IMR-90 (cell line): ENCODE data around the gene SLC25A11. TPM values are rescaled to one million over a fixed set of nuclear protein-coding genes. Genes with fewer than 3 reads are reported as not detected.

Source experiments
- ATAC-seq: fragments of 200-7000 bp; cut with Tn5 transposase; 2 replicates; pipeline ENCODE4 v1.9.1; 2020; ENCODE audit warnings: low read depth, mild to moderate bottlenecking, moderate library complexity
- BruUV-seq: library from RNA; stranded (reverse); fragments of 400-500 nt; replicated peaks from 2 replicates; lab custom pipeline; 2021; lab: Mats Ljungman, UMichigan
- CTCF ChIA-PET: fragments of 300-600 bp; formaldehyde crosslinking; extraction: SDS; loops from one replicate; lab custom pipeline; 2021; ENCODE audit warnings: antibody characterized with exemption; lab: Yijun Ruan, JAX
- POLR2A ChIA-PET: fragments of 300-600 bp; sonication (Branson Sonifier 250); formaldehyde crosslinking; loops from one replicate; lab custom pipeline; 2022; ENCODE audit warnings: antibody characterized with exemption; ENCODE audit not compliant: unreplicated experiment; lab: Charles Lee
- DNase-seq: peaks from one replicate; pipeline ENCODE4 v3.0.0; 2013
- H2AFZ ChIP-seq: replicated peaks from 2 replicates; pipeline ENCODE3; 2013; ENCODE audit warnings: low read length, mild to moderate bottlenecking; ENCODE audit not compliant: poor library complexity
- H2AK5ac ChIP-seq: 2 replicates; pipeline ENCODE4 v1.6.1; 2013; ENCODE audit warnings: low read depth, low read length, inconsistent platforms
- H2AK9ac ChIP-seq: replicated peaks from 2 replicates; pipeline ENCODE3; 2013; ENCODE audit warnings: mild to moderate bottlenecking, low read depth, low read length, moderate library complexity; ENCODE audit not compliant: poor library complexity
- H2BK120ac ChIP-seq: 2 replicates; pipeline ENCODE4 v1.6.1; 2013; ENCODE audit warnings: low read depth, low read length, inconsistent platforms
- H2BK15ac ChIP-seq: 3 replicates; pipeline ENCODE4 v1.6.1; 2013; ENCODE audit warnings: low read depth, low read length, inconsistent platforms
- H2BK20ac ChIP-seq: 2 replicates; pipeline ENCODE4 v1.6.1; 2013; ENCODE audit warnings: low read depth, mild to moderate bottlenecking, inconsistent platforms, low read length, moderate library complexity
- H2BK5ac ChIP-seq: 2 replicates; pipeline ENCODE4 v1.6.1; 2013; ENCODE audit warnings: mild to moderate bottlenecking, low read depth, low read length, inconsistent platforms; ENCODE audit not compliant: poor library complexity, severe bottlenecking
- H3K14ac ChIP-seq: replicated peaks from 2 replicates; pipeline ENCODE4 v1.6.1; 2013; ENCODE audit warnings: low read depth, low read length, inconsistent platforms
- H3K18ac ChIP-seq: 2 replicates; pipeline ENCODE4 v1.6.1; 2013; ENCODE audit warnings: low read depth, low read length, control low read depth
- H3K23ac ChIP-seq: 2 replicates; pipeline ENCODE4 v1.6.1; 2013; ENCODE audit warnings: low read depth, low read length, inconsistent platforms
- H3K27ac ChIP-seq: 2 replicates; pipeline ENCODE4 v1.5.1; 2013; ENCODE audit warnings: mild to moderate bottlenecking, control low read depth, low read length; ENCODE audit not compliant: insufficient read depth
- H3K27me3 ChIP-seq: 2 replicates; pipeline ENCODE4 v1.6.1; 2013; ENCODE audit warnings: low read length; ENCODE audit not compliant: control insufficient read depth, insufficient read depth
- H3K36me3 ChIP-seq: 2 replicates; pipeline ENCODE4 v1.6.1; 2013; ENCODE audit warnings: low read length, mixed read lengths; ENCODE audit not compliant: control insufficient read depth, insufficient read depth
- H3K4ac ChIP-seq: 2 replicates; pipeline ENCODE4 v1.6.1; 2013; ENCODE audit warnings: low read depth, low read length, inconsistent platforms
- H3K4me1 ChIP-seq: 2 replicates; pipeline ENCODE4 v1.6.1; 2013; ENCODE audit warnings: low read length, mixed read lengths; ENCODE audit not compliant: control insufficient read depth, insufficient read depth
- H3K4me2 ChIP-seq: 2 replicates; pipeline ENCODE4 v1.6.1; 2013; ENCODE audit warnings: low read depth, mild to moderate bottlenecking, control low read depth, low read length, moderate library complexity
- H3K4me3 ChIP-seq: 2 replicates; pipeline ENCODE4 v1.5.1; 2013; ENCODE audit warnings: low read depth, mild to moderate bottlenecking, control low read depth, low read length, moderate library complexity; ENCODE audit not compliant: insufficient read depth
- H3K56ac ChIP-seq: 2 replicates; pipeline ENCODE4 v1.6.1; 2013; ENCODE audit warnings: low read length, inconsistent platforms; ENCODE audit not compliant: insufficient read depth; ENCODE audit errors: extremely low read depth
- H3K79me1 ChIP-seq, 2 experiments: 2 replicates each; pipeline ENCODE4 v1.6.1; 2013; ENCODE audit warnings: low read length in 2 of 2, inconsistent platforms in 1 of 2, low read depth in 1 of 2
- H3K9ac ChIP-seq: 2 replicates; pipeline ENCODE4 v1.6.1; 2013; ENCODE audit warnings: low read depth, low read length, control low read depth
- H3K9me1 ChIP-seq: 2 replicates; pipeline ENCODE4 v1.6.1; 2013; ENCODE audit warnings: low read length, inconsistent platforms; ENCODE audit not compliant: insufficient read depth
- H3K9me3 ChIP-seq: 2 replicates; pipeline ENCODE4 v1.6.1; 2013; ENCODE audit warnings: low read length; ENCODE audit not compliant: control insufficient read depth, insufficient read depth
- H4K20me1 ChIP-seq: 2 replicates; pipeline ENCODE4 v1.6.1; 2013; ENCODE audit warnings: low read length, inconsistent platforms; ENCODE audit not compliant: insufficient read depth
- H4K5ac ChIP-seq: 2 replicates; pipeline ENCODE4 v1.6.1; 2013; ENCODE audit warnings: mild to moderate bottlenecking, low read depth, low read length, control low read depth
- H4K8ac ChIP-seq, 2 experiments: 2 replicates each; pipeline ENCODE4 v1.6.1; 2013; ENCODE audit warnings: low read depth in 2 of 2, low read length in 2 of 2, control low read depth in 1 of 2, inconsistent platforms in 1 of 2
- H4K91ac ChIP-seq: 2 replicates; pipeline ENCODE4 v1.6.1; 2013; ENCODE audit warnings: low read depth, low read length, inconsistent platforms; ENCODE audit not compliant: insufficient read depth
- CEBPB ChIP-seq: IDR thresholded peaks from 2 replicates; pipeline ENCODE4 v1.6.1; 2012; ENCODE audit warnings: low read depth, low read length, improper control_type of control experiment
- FOS ChIP-seq: fragments of 150-350 bp; IDR thresholded peaks from 2 replicates; pipeline ENCODE4 v1.6.1; 2016; ENCODE audit warnings: low read depth, low read length
- MAZ ChIP-seq: IDR thresholded peaks from 2 replicates; pipeline ENCODE4 v1.6.1; 2012; ENCODE audit warnings: low read depth, mild to moderate bottlenecking, low read length, improper control_type of control experiment, moderate library complexity, borderline replicate concordance
- RFX5 ChIP-seq: IDR thresholded peaks from 2 replicates; pipeline ENCODE4 v1.8.0; 2012; ENCODE audit warnings: low read depth, mild to moderate bottlenecking, low read length, moderate library complexity
- SMC3 ChIP-seq: fragments of 150-350 bp; IDR thresholded peaks from 2 replicates; pipeline ENCODE4 v1.6.1; 2016; ENCODE audit warnings: low read depth, mild to moderate bottlenecking, antibody characterized with exemption, low read length, moderate library complexity
- WGBS, 2 experiments: methylation state at CpG; one replicate each; pipeline versions ENCODE4 v1.1.5 to v1.1.7; 2013; ENCODE audit warnings: missing lambda C conversion rate in 2 of 2; ENCODE audit not compliant: insufficient read length in 1 of 2; ENCODE audit errors: extremely low coverage in 2 of 2; 5-methylcytosine and 5-hydroxymethylcytosine counted together
- dilution Hi-C: fragments of 300-500 bp; cut with HindIII; formaldehyde crosslinking; loops from one replicate; pipeline ENCODE4 v1.14.3; 2018; ENCODE audit warnings: low sequenced_read_pairs; ENCODE audit not compliant: unreplicated experiment
- in situ Hi-C: fragments of 300-500 bp; cut with MboI; formaldehyde crosslinking; loops from 3 replicates; pipeline ENCODE4 v1.14.3; 2019; ENCODE audit warnings: low sequenced_read_pairs, inconsistent platforms, mixed read lengths
- intact Hi-C: fragments of 100-400 bp; cut with micrococcal nuclease; formaldehyde crosslinking; loops from 2 replicates; pipeline ENCODE4 v1.10.0; 2022
- polyA plus RNA-seq, 3 experiments: library from polyadenylated mRNA; depleted of rRNA; stranded (reverse); fragments of >200 nt; gene quantifications; 2 replicates each; pipeline ENCODE4 v1.2.3, GENCODE V29; 2012; ENCODE audit warnings: low replicate concordance in 1 of 3
- total RNA-seq: library from RNA; depleted of rRNA; stranded (reverse); fragments of >200 nt; gene quantifications from 2 replicates; pipeline ENCODE4 v1.2.3, GENCODE V29; 2012
- TF ChIP-seq, protein P1 (sequence below): conservative IDR thresholded peaks from 2 replicates; pipeline ENCODE4 v1.5.1; 2012; ENCODE audit warnings: mild to moderate bottlenecking, low read depth, low read length, improper control_type of control experiment

The SLC25A11 gene
- total and polyA plus RNA-seq, 2 of the 4 experiments (the other 2 are of a cell fraction): 35.0 to 62.2 TPM

DNA sequence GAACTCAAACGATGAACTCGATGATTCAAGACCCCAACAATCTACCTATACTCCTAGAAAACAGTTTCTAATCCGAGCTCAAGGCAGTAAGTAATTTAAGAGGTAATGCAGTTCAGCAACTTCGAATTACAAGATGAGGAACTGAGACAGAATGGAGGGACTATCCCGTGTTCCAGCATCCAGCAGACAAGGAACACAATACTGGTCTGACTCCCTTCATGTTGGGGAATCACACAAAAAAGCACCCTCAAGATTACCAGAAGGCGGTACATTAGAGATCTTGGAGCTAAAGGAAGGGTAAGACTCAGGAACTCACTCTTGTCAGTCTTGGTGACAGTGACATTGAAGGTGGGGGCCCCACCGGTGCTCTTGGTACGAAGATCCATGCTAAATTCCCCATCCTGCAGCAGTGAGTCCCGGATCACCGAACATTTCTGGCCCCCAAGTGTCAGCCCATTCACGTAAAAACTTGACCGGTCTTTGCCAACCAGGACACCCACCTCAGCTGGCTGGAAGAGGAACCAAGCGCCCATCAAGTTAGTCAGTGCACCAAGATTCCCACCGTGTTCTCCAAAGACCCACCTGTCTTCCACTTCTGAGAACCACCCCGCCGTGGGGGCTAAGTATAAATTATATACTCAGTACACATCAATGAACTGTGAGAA, 6.6 kb upstream of the SLC25A11 start:
- H4K20me1 ChIP-seq: peaks cover 66% of the 10 kb centered on the region
- H2AK9ac ChIP-seq: peak overlapping the region; percentile 44
- peak overlapping the region; percentile 97 for H3K9ac ChIP-seq
- intact Hi-C loops (no loop called here), dilution Hi-C loops (no loop called here), in situ Hi-C loops (no loop called here)
- H4K5ac ChIP-seq: 0 out of 2 replicates have a peak overlapping the region, but pooled peaks have one; percentile 6
- H3K79me1 ChIP-seq: peaks cover 10 to 50% of the 10 kb centered on the region in 2 experiments; a peak in 3 of 4 replicates
- DNase-seq: no peak
- peaks cover 41% of the 10 kb centered on the region for H3K36me3 ChIP-seq
- peaks cover 19% of the 10 kb centered on the region; the same call in 1 of the 2 replicates for H3K9me1 ChIP-seq
- TF ChIP-seq CEBPB (no peak), MAZ (no peak), RFX5 (no peak), SMC3 (no peak), FOS (no peak)
- TF ChIP-seq, protein P1, sequence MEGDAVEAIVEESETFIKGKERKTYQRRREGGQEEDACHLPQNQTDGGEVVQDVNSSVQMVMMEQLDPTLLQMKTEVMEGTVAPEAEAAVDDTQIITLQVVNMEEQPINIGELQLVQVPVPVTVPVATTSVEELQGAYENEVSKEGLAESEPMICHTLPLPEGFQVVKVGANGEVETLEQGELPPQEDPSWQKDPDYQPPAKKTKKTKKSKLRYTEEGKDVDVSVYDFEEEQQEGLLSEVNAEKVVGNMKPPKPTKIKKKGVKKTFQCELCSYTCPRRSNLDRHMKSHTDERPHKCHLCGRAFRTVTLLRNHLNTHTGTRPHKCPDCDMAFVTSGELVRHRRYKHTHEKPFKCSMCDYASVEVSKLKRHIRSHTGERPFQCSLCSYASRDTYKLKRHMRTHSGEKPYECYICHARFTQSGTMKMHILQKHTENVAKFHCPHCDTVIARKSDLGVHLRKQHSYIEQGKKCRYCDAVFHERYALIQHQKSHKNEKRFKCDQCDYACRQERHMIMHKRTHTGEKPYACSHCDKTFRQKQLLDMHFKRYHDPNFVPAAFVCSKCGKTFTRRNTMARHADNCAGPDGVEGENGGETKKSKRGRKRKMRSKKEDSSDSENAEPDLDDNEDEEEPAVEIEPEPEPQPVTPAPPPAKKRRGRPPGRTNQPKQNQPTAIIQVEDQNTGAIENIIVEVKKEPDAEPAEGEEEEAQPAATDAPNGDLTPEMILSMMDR: no peak
- H2BK20ac ChIP-seq: no peak overlapping the region
- H3K27ac ChIP-seq: peak overlapping the region; percentile 96
- POLR2A ChIA-PET: interaction anchor here (0.6 to 3.5 kb wide), 5 partner anchors 20 to 79 kb away, joined by 3 to 19 read pairs (median 4); partner anchors contain the start of genes CAMTA2 and SPAG7
- peak overlapping the region; percentile 85 for H3K4ac ChIP-seq
- H2BK5ac ChIP-seq: peak overlapping the region; percentile 98
- peak overlapping the region; percentile 98 for H3K4me3 ChIP-seq
- H4K91ac ChIP-seq: peak overlapping the region; percentile 21
- peak overlapping the region; percentile 95 for H3K14ac ChIP-seq
- no peaks in the 10 kb centered on the region for H3K9me3 ChIP-seq
- H3K18ac ChIP-seq: no peak overlapping the region
- H4K8ac ChIP-seq: peak overlapping the region; percentile 80 to 95; a peak in 3 of 4 replicates
- no peak for ATAC-seq
- H3K4me2 ChIP-seq: peak overlapping the region; percentile 78
- peak overlapping the region; percentile 25 for H2AK5ac ChIP-seq
- BruUV-seq: TSS peak; percentile 92
- no peaks in the 10 kb centered on the region for H3K27me3 ChIP-seq
- H2BK15ac ChIP-seq: peak overlapping the region; percentile 25; the same call in 1 of the 3 replicates
- H2AFZ ChIP-seq: no peak overlapping the region
- peak overlapping the region; percentile 94 for H3K56ac ChIP-seq
- CTCF ChIA-PET: no interaction called here
- WGBS, 2 experiments: no CpG with 5 or more reads among the region's 16 CpGs
- peaks cover 24% of the 10 kb centered on the region for H3K4me1 ChIP-seq
- peak overlapping the region; percentile 49; the same call in 1 of the 2 replicates for H2BK120ac ChIP-seq
- peak overlapping the region; percentile 81 for H3K23ac ChIP-seq
